K562 (cell line): ENCODE results near the gene FANK1. TPM values are rescaled to one million over a fixed set of nuclear protein-coding genes. Genes with fewer than 3 reads are reported as not detected.

ENCODE experiments used
- ATAC-seq: fragments of 200-7000 bp; cut with Tn5 transposase; 3 replicates; pipeline ENCODE4 v1.9.1; 2020; ENCODE audit warnings: moderate library complexity
- BruUV-seq: library from RNA; stranded (reverse); fragments of 400-500 nt; replicated peaks from 2 replicates; lab custom pipeline; 2021; lab: Mats Ljungman, UMichigan
- CTCF ChIA-PET: fragments of 300-600 bp; formaldehyde crosslinking; extraction: SDS; loops from one replicate; lab custom pipeline; 2021; ENCODE audit warnings: low intra/inter-chr PET ratio; lab: Yijun Ruan, JAX
- POLR2A ChIA-PET: fragments of 300-600, 350-650 bp; sonication (Branson Sonifier 250); formaldehyde crosslinking; extraction: SDS; loops from one replicate; lab custom pipeline; 2021; ENCODE audit warnings: antibody characterized with exemption, inconsistent platforms; lab: Yijun Ruan, JAX
- DNase-seq, 4 experiments: peaks; one replicate each; pipeline versions ENCODE4 v3.0.0 to v3.0.0-alpha.2; 2011 to 2018; ENCODE audit warnings: low spot score in 3 of 4, mixed read lengths in 3 of 4; ENCODE audit errors: extremely low read depth in 1 of 4
- FAIRE-seq: peaks from 2 replicates; lab custom pipeline; 2011; peaks lifted over from hg19 to GRCh38; lab: Jason Lieb, UNC
- H2AFZ ChIP-seq: 2 replicates; pipeline ENCODE4 v1.6.0; 2011; ENCODE audit warnings: low read depth, low read length, control low read depth, inconsistent platforms
- H3K27ac ChIP-seq: fragments of 200-600 bp; 3 replicates; pipeline ENCODE4 v1.8.0; 2011; ENCODE audit warnings: low read depth, mild to moderate bottlenecking, control low read depth, inconsistent platforms, low read length, moderate library complexity, mixed read lengths; ENCODE audit errors: extremely low read depth
- H3K27me3 ChIP-seq, 2 experiments: fragments of 300-600 bp in 1 of 2; 2 replicates in 1 of 2; 3 replicates in 1 of 2; pipeline versions ENCODE4 v1.6.0 to v1.8.0; 2011; ENCODE audit warnings: inconsistent platforms in 2 of 2, low read length in 2 of 2, mild to moderate bottlenecking in 1 of 2, mixed read lengths in 1 of 2, moderate library complexity in 1 of 2; ENCODE audit not compliant: control insufficient read depth in 2 of 2, insufficient read depth in 2 of 2
- H3K36me3 ChIP-seq: fragments of 300-600 bp; 3 replicates; pipeline ENCODE4 v1.8.0; 2011; ENCODE audit warnings: mild to moderate bottlenecking, low read length, inconsistent platforms; ENCODE audit not compliant: control insufficient read depth, insufficient read depth
- H3K4me1 ChIP-seq, 2 experiments: fragments of 200-600 bp in 1 of 2; replicated peaks in 1 of 2; 2 replicates in 1 of 2; 3 replicates in 1 of 2; pipeline versions ENCODE4 v1.5.1 to v1.8.0; 2011; ENCODE audit warnings: inconsistent platforms in 2 of 2, low read length in 2 of 2, mild to moderate bottlenecking in 1 of 2, mixed read lengths in 1 of 2, moderate library complexity in 1 of 2; ENCODE audit not compliant: control insufficient read depth in 2 of 2, insufficient read depth in 2 of 2
- H3K4me2 ChIP-seq: 2 replicates; pipeline ENCODE4 v1.6.1; 2011; ENCODE audit warnings: low read length, control low read depth, inconsistent platforms, mixed read lengths; ENCODE audit not compliant: insufficient read depth
- H3K4me3 ChIP-seq: fragments of 200-600 bp; sonication (generic), shearing (Covaris generic); 2 replicates; pipeline ENCODE4 v1.5.1; 2016; ENCODE audit warnings: control low read depth, inconsistent platforms
- H3K79me2 ChIP-seq: fragments of 200-600 bp; 3 replicates; pipeline ENCODE4 v1.8.0; 2011; ENCODE audit warnings: low read length, inconsistent platforms; ENCODE audit not compliant: control insufficient read depth, insufficient read depth
- H3K9ac ChIP-seq, 2 experiments: 2 replicates each; pipeline versions ENCODE4 v1.6.0 to v1.6.1; 2011; ENCODE audit warnings: low read depth in 2 of 2, low read length in 2 of 2, control low read depth in 1 of 2, inconsistent platforms in 1 of 2, mild to moderate bottlenecking in 1 of 2, mixed read lengths in 1 of 2; ENCODE audit not compliant: insufficient read depth in 1 of 2
- H3K9me1 ChIP-seq: one replicate; pipeline ENCODE4 v1.6.0; 2011; ENCODE audit warnings: inconsistent platforms, mild to moderate bottlenecking, low read length, moderate library complexity; ENCODE audit not compliant: control insufficient read depth, insufficient read depth
- H3K9me3 ChIP-seq: replicated peaks from 2 replicates; pipeline ENCODE4 v1.5.1; 2011; ENCODE audit warnings: low read depth, low read length, inconsistent platforms; ENCODE audit not compliant: control insufficient read depth, insufficient read depth
- H4K20me1 ChIP-seq: replicated peaks from 2 replicates; pipeline ENCODE4 v1.6.1; 2011; ENCODE audit warnings: low read length, inconsistent platforms, mixed read lengths; ENCODE audit not compliant: control insufficient read depth, insufficient read depth
- DPF2 ChIP-seq: fragments of 450-650 bp; IDR thresholded peaks from 2 replicates; pipeline ENCODE4 v1.6.1; 2016
- ERF ChIP-seq: fragments of 450-650 bp; formaldehyde crosslinking; IDR thresholded peaks from 2 replicates; pipeline ENCODE4 v1.4.0; 2020; ENCODE audit warnings: mild to moderate bottlenecking, mixed read lengths
- HBP1 ChIP-seq: fragments of 450-650 bp; formaldehyde crosslinking; IDR thresholded peaks from 2 replicates; pipeline ENCODE4 v1.4.0; 2022; ENCODE audit warnings: missing genetic modification characterization
- HES1 ChIP-seq: fragments of 450-650 bp; IDR thresholded peaks from 2 replicates; pipeline ENCODE4 v1.6.1; 2016; ENCODE audit warnings: low read depth, mild to moderate bottlenecking, moderate library complexity
- POLR2AphosphoS2 ChIP-seq: IDR thresholded peaks from 2 replicates; pipeline ENCODE4 v1.6.1; 2012; ENCODE audit warnings: low read length, improper control_type of control experiment
- STAT6 ChIP-seq: sonication (generic); formaldehyde crosslinking; IDR thresholded peaks from 2 replicates; pipeline ENCODE4 v1.8.1; 2023; ENCODE audit warnings: mild to moderate bottlenecking, missing genetic modification reagents
- TFAM ChIP-seq: fragments of 250-450 bp; sonication (Bioruptor Pico); conservative IDR thresholded peaks from 2 replicates; pipeline ENCODE4 v1.5.0; 2021; ENCODE audit warnings: mild to moderate bottlenecking, moderate library complexity
- ZNF197 ChIP-seq: fragments of 200-800 bp; sonication (Bioruptor generic); IDR thresholded peaks from 2 replicates; pipeline ENCODE4 v1.6.1; 2016; ENCODE audit warnings: low read depth, missing genetic modification characterization, missing compliant biosample characterization
- ZNF212 ChIP-seq: fragments of 450-650 bp; formaldehyde crosslinking; IDR thresholded peaks from 2 replicates; pipeline ENCODE4 v1.4.0; 2020; ENCODE audit warnings: mild to moderate bottlenecking
- WGBS: fragments of 100-300 bp; shearing (Covaris generic); methylation state at CpG from one replicate; pipeline ENCODE4 v1.1.6; 2016; ENCODE audit warnings: low coverage, mixed read lengths; ENCODE audit not compliant: insufficient coverage; ENCODE audit errors: missing lambda C conversion rate; 5-methylcytosine and 5-hydroxymethylcytosine counted together
- in situ Hi-C: fragments of 300-500 bp; cut with MboI; formaldehyde crosslinking; loops from 4 replicates; pipeline ENCODE4 v1.15.0; 2018; ENCODE audit warnings: inconsistent platforms, mixed read lengths
- intact Hi-C: fragments of 100-400 bp; cut with micrococcal nuclease; formaldehyde crosslinking; loops from 2 replicates; pipeline ENCODE4 v1.14.2; 2022
- polyA plus RNA-seq, 8 experiments: library from polyadenylated mRNA; depleted of rRNA in 4 of 8; stranded (reverse) in 5 of 8; unstranded in 3 of 8; fragments of >200 nt; fragmentation: Nextera tagmentation in 2 of 8; fragmentation: Illumina TruSeq in 1 of 8; extraction: Ambion mirVana in 2 of 8; extraction: Trizol in 1 of 8; gene quantifications; 2 replicates each; pipeline versions ENCODE4 v1.2.1 to v1.2.3, GENCODE V29; 2011 to 2014; ENCODE audit warnings: inconsistent platforms in 1 of 8, missing spikeins in 1 of 8
- total RNA-seq, 7 experiments: library from RNA; depleted of rRNA in 6 of 7; stranded (reverse); fragments of >200 nt in 6 of 7; fragmentation: Illumina TruSeq in 2 of 7; extraction: Trizol in 2 of 7; gene quantifications; 2 replicates each; pipeline versions ENCODE4 v1.2.1 to v1.2.3, GENCODE V29; 2011 to 2021; ENCODE audit warnings: low replicate concordance in 1 of 7
- TF ChIP-seq, protein P1 (sequence below): fragments of 250-450 bp; sonication (Bioruptor Pico); IDR thresholded peaks from 2 replicates; pipeline ENCODE4 v1.8.0; 2021; ENCODE audit warnings: moderate library complexity, mild to moderate bottlenecking, inconsistent platforms
- TF ChIP-seq, protein P2 (sequence below): sonication (generic); formaldehyde crosslinking; IDR thresholded peaks from 2 replicates; pipeline ENCODE4 v1.8.0; 2023; ENCODE audit warnings: mild to moderate bottlenecking, missing genetic modification reagents

Gene FANK1
- total and polyA plus RNA-seq, 9 of the 15 experiments (the other 6 are each of a cell fraction or from before 2014, with no cell fraction given) = 0.11 to 2.3 (median 0.51) TPM; not detected in 1

DNA sequence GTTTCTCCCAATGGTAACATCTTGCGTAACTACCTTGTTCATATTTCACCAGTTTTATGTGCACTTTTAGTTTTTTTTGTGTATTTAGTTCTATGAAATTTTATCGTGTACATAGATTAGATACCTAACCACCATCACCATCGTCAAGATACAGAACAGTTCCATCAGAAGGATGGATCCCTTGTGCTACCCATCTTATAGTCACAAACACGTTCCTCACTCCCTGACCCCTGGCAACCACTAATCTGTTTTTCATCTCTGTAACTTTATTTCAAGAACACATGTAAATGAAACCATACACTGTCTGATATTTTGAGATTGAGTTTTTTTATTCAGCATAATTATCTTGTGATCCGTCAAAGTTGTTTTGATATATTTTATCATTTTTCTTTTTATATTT, 29.9 kb downstream of the FANK1 start:
- FAIRE-seq (no peak), ATAC-seq (no peak), DNase-seq (no peak)
- Histone ChIP-seq H3K9me1 (no peaks in the 10 kb centered on the region), H2AFZ (no peak overlapping the region), H4K20me1 (no peaks in the 10 kb centered on the region), H3K36me3 (no peaks in the 10 kb centered on the region), H3K4me1 (no peaks in the 10 kb centered on the region), H3K4me3 (no peak overlapping the region), H3K9ac (no peak overlapping the region), H3K9me3 (no peaks in the 10 kb centered on the region), H3K27ac (no peak overlapping the region), H3K4me2 (no peak overlapping the region), H3K27me3 (no peaks in the 10 kb centered on the region), H3K79me2 (no peaks in the 10 kb centered on the region)
- POLR2A ChIA-PET = no interaction called here
- 21% methylated on average over 5 of the region's 5 CpGs for WGBS
- in situ Hi-C loops = no loop called here
- BruUV-seq = no TSS peak
- intact Hi-C loops = no loop called here
- CTCF ChIA-PET = no interaction called here
- TF ChIP-seq POLR2AphosphoS2 = no peak
- TF ChIP-seq, protein P1, sequence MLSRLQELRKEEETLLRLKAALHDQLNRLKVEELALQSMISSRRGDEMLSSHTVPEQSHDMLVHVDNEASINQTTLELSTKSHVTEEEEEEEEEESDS (CRISPR knock-in tag) = no peak
- TF ChIP-seq HBP1 (CRISPR knock-in tag) = no peak
- no peak for TF ChIP-seq TFAM (CRISPR knock-in tag)
- no peak for TF ChIP-seq ZNF197 (CRISPR knock-in tag)
- TF ChIP-seq HES1 = no peak
- TF ChIP-seq STAT6 = no peak
- no peak for TF ChIP-seq DPF2
- TF ChIP-seq ERF (CRISPR knock-in tag) = no peak
- TF ChIP-seq, protein P2, sequence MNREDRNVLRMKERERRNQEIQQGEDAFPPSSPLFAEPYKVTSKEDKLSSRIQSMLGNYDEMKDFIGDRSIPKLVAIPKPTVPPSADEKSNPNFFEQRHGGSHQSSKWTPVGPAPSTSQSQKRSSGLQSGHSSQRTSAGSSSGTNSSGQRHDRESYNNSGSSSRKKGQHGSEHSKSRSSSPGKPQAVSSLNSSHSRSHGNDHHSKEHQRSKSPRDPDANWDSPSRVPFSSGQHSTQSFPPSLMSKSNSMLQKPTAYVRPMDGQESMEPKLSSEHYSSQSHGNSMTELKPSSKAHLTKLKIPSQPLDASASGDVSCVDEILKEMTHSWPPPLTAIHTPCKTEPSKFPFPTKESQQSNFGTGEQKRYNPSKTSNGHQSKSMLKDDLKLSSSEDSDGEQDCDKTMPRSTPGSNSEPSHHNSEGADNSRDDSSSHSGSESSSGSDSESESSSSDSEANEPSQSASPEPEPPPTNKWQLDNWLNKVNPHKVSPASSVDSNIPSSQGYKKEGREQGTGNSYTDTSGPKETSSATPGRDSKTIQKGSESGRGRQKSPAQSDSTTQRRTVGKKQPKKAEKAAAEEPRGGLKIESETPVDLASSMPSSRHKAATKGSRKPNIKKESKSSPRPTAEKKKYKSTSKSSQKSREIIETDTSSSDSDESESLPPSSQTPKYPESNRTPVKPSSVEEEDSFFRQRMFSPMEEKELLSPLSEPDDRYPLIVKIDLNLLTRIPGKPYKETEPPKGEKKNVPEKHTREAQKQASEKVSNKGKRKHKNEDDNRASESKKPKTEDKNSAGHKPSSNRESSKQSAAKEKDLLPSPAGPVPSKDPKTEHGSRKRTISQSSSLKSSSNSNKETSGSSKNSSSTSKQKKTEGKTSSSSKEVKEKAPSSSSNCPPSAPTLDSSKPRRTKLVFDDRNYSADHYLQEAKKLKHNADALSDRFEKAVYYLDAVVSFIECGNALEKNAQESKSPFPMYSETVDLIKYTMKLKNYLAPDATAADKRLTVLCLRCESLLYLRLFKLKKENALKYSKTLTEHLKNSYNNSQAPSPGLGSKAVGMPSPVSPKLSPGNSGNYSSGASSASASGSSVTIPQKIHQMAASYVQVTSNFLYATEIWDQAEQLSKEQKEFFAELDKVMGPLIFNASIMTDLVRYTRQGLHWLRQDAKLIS (CRISPR knock-in tag) = no peak
- no peak for TF ChIP-seq ZNF212
